K562 (cell line): ENCODE results near the gene PRCC. TPM values are rescaled to one million over a fixed set of nuclear protein-coding genes. Genes with fewer than 3 reads are reported as not detected.
A peak's percentile ranks its signal among the peaks of the same experiment; 100 is the strongest.

Experiments used
- BRD9 ChIP-seq: fragments of 450-650 bp; IDR thresholded peaks from 2 replicates; pipeline ENCODE4 v1.6.1; 2018; ENCODE audit warnings: low read depth; ENCODE audit not compliant: partially characterized antibody
- CAMTA2 ChIP-seq: fragments of 250-450 bp; sonication (Bioruptor Pico); conservative IDR thresholded peaks from 2 replicates; pipeline ENCODE4 v1.5.1; 2022
- EHMT2 ChIP-seq: fragments of 450-650 bp; IDR thresholded peaks from 2 replicates; pipeline ENCODE4 v1.6.1; 2018; ENCODE audit warnings: antibody characterized with exemption
- JUND ChIP-seq, 2 experiments: IDR thresholded peaks; 2 replicates in 1 of 2; 3 replicates in 1 of 2; pipeline ENCODE4 v1.6.1; 2011; ENCODE audit warnings: borderline replicate concordance in 2 of 2, low read depth in 2 of 2, low read length in 2 of 2, improper control_type of control experiment in 1 of 2, missing biosample characterization in 1 of 2, missing genetic modification characterization in 1 of 2, missing genetic modification reagents in 1 of 2
- KLF16 ChIP-seq: IDR thresholded peaks from 2 replicates; pipeline ENCODE4 v1.6.1; 2016; ENCODE audit warnings: antibody characterized with exemption
- MAFK ChIP-seq: IDR thresholded peaks from 2 replicates; pipeline ENCODE4 v1.6.1; 2011; ENCODE audit warnings: low read length, improper control_type of control experiment
- MCM2 ChIP-seq: fragments of 450-650 bp; IDR thresholded peaks from 2 replicates; pipeline ENCODE4 v1.6.1; 2017; ENCODE audit warnings: low read depth, mild to moderate bottlenecking
- MCM3 ChIP-seq: fragments of 450-650 bp; IDR thresholded peaks from 2 replicates; pipeline ENCODE4 v1.6.1; 2016
- MTA2 ChIP-seq: fragments of 450-650 bp; IDR thresholded peaks from 2 replicates; pipeline ENCODE4 v1.6.1; 2016; ENCODE audit warnings: low read depth
- NONO ChIP-seq, 2 experiments: fragments of 200-400 bp in 1 of 2; fragments of 450-650 bp in 1 of 2; formaldehyde crosslinking in 1 of 2; IDR thresholded peaks; 2 replicates each; pipeline ENCODE4 v1.6.1; 2017; ENCODE audit warnings: low read depth in 2 of 2, mild to moderate bottlenecking in 2 of 2, moderate library complexity in 2 of 2, low read length in 1 of 2
- POLR3A ChIP-seq: IDR thresholded peaks from 2 replicates; pipeline ENCODE4 v1.6.1; 2011; ENCODE audit warnings: borderline replicate concordance, mild to moderate bottlenecking, moderate library complexity; ENCODE audit not compliant: insufficient read length, insufficient read depth; ENCODE audit errors: extremely low read depth
- RBM25 ChIP-seq: fragments of 200-400 bp; formaldehyde crosslinking; IDR thresholded peaks from 2 replicates; pipeline ENCODE4 v1.6.1; 2018; ENCODE audit warnings: low read length, low read depth, moderate library complexity; ENCODE audit not compliant: severe bottlenecking
- SETDB1 ChIP-seq: IDR thresholded peaks from one replicate; pipeline ENCODE4 v1.6.1; 2012; ENCODE audit warnings: low read length, control low read depth, inconsistent platforms
- SIRT6 ChIP-seq: IDR thresholded peaks from one replicate; pipeline ENCODE4 v1.6.1; 2012; ENCODE audit warnings: low read depth, mild to moderate bottlenecking, control low read depth, inconsistent platforms, low read length, moderate library complexity
- SMARCA5 ChIP-seq: fragments of 450-650 bp; IDR thresholded peaks from 2 replicates; pipeline ENCODE4 v1.6.1; 2016
- SP1 ChIP-seq: sonication (generic); formaldehyde crosslinking; IDR thresholded peaks from 2 replicates; pipeline ENCODE4 v1.8.1; 2022; ENCODE audit warnings: mild to moderate bottlenecking, missing genetic modification reagents
- SUPT5H ChIP-seq: fragments of 450-650 bp; IDR thresholded peaks from 2 replicates; pipeline ENCODE4 v1.6.1; 2016
- ZEB2 ChIP-seq: fragments of 450-650 bp; IDR thresholded peaks from 2 replicates; pipeline ENCODE4 v1.6.1; 2016
- ZFP1 ChIP-seq: fragments of 450-650 bp; formaldehyde crosslinking; IDR thresholded peaks from 2 replicates; pipeline ENCODE4 v1.4.0; 2020; ENCODE audit warnings: mild to moderate bottlenecking, mixed read lengths
- ZKSCAN1 ChIP-seq: fragments of 150-350 bp; IDR thresholded peaks from 2 replicates; pipeline ENCODE4 v1.6.1; 2016; ENCODE audit warnings: low read depth, low read length
- ZNF347 ChIP-seq: fragments of 450-650 bp; formaldehyde crosslinking; IDR thresholded peaks from 2 replicates; pipeline ENCODE4 v1.4.0; 2020; ENCODE audit warnings: low read depth, mild to moderate bottlenecking, moderate library complexity
- ZNF584 ChIP-seq: fragments of 200-800 bp; sonication (Bioruptor generic); IDR thresholded peaks from 2 replicates; pipeline ENCODE4 v1.6.1; 2016; ENCODE audit warnings: low read depth, mild to moderate bottlenecking, missing genetic modification characterization, missing compliant biosample characterization
- ZNF79 ChIP-seq: fragments of 250-450 bp; sonication (Bioruptor Pico); IDR thresholded peaks from 2 replicates; pipeline ENCODE4 v1.4.0; 2020; ENCODE audit warnings: low read depth, mild to moderate bottlenecking, moderate library complexity
- polyA plus RNA-seq, 8 experiments: library from polyadenylated mRNA; depleted of rRNA in 4 of 8; stranded (reverse) in 5 of 8; unstranded in 3 of 8; fragments of >200 nt; fragmentation: Nextera tagmentation in 2 of 8; fragmentation: Illumina TruSeq in 1 of 8; extraction: Ambion mirVana in 2 of 8; extraction: Trizol in 1 of 8; gene quantifications; 2 replicates each; pipeline versions ENCODE4 v1.2.1 to v1.2.3, GENCODE V29; 2011 to 2014; ENCODE audit warnings: inconsistent platforms in 1 of 8, missing spikeins in 1 of 8
- total RNA-seq, 7 experiments: library from RNA; depleted of rRNA in 6 of 7; stranded (reverse); fragments of >200 nt in 6 of 7; fragmentation: Illumina TruSeq in 2 of 7; extraction: Trizol in 2 of 7; gene quantifications; 2 replicates each; pipeline versions ENCODE4 v1.2.1 to v1.2.3, GENCODE V29; 2011 to 2021; ENCODE audit warnings: low replicate concordance in 1 of 7
- TF ChIP-seq, protein P1 (sequence below): fragments of 250-450 bp; sonication (Bioruptor Pico); IDR thresholded peaks from 2 replicates; pipeline ENCODE4 v1.5.0; 2021
- TF ChIP-seq, protein P2 (sequence below): sonication (generic); formaldehyde crosslinking; IDR thresholded peaks from 2 replicates; pipeline ENCODE4 v1.8.0; 2022; ENCODE audit warnings: mild to moderate bottlenecking, missing genetic modification reagents
- TF ChIP-seq, protein P3 (sequence below): sonication (generic); formaldehyde crosslinking; IDR thresholded peaks from 2 replicates; pipeline ENCODE4 v1.5.0; 2020; ENCODE audit warnings: missing genetic modification reagents
- TF ChIP-seq, protein P4 (sequence below): fragments of 250-450 bp; sonication (Bioruptor Pico); IDR thresholded peaks from 2 replicates; pipeline ENCODE4 v1.8.0; 2022; ENCODE audit warnings: moderate library complexity, mild to moderate bottlenecking, inconsistent platforms

The PRCC gene
- total and polyA plus RNA-seq, 9 of the 15 experiments (the other 6 are each of a cell fraction or from before 2014, with no cell fraction given): 23.9 to 201 (median 41.1) TPM

DNA sequence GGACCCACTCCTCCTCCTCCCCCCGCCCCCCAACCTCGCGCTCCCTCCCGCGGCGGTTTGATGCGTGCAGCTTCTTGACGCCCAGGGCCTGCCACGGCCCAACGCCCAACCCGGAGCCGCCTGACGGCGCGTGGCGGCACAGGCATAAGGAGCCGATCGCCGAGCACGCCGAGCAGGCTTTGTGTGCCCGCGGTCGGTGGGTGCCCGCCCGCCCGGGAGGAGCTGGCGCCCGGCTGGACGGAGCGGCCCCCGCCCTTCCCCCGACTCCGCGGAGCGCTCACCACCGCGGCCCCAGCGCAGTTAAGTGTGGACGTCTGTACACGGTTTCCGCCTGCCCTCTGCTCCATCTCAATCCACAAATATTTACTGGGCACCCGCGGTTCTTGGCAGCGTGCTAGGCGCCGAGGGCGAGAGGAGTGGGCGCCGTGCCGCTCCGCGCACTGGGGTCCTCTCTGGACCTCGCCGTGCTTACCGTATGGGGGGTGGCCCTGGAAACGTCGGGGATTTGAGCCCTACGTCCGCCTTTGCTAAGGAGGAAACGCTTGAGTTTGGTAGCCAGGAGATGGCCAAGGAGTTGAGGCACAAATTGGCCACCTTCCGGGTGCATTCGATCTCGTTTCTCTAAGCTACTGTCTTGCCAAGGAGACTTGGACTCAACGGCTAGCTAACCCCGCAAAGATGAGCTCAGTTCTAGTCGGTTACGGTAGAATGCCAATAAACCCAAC lies 15.4 kb upstream of the PRCC start (continued):
- TF ChIP-seq POLR3A (no peak), MTA2 (no peak), MAFK (no peak), NONO (IDR thresholded peaks at IDR 0.05; ENCODE audit: low read depth in 2 of 2, low read length in 1 of 2) (no peak; a peak in 1 of 4 replicates), RBM25 (peak; percentile 83), EHMT2 (no peak), ZEB2 (peak; percentile 34; the same call in 1 of the 2 replicates), SIRT6 (no peak), ZNF584 (CRISPR knock-in tag) (no peak), MCM3 (no peak), ZNF347 (CRISPR knock-in tag) (no peak), BRD9 (no peak), CAMTA2 (CRISPR knock-in tag) (no peak), ZKSCAN1 (0 out of 2 replicates have a peak, but pooled peaks have one; percentile 61), ZFP1 (CRISPR knock-in tag) (no peak), SMARCA5 (no peak), SUPT5H (peak; percentile 57), ZNF79 (no peak), SETDB1 (no peak), SP1 (CRISPR knock-in tag) (peak; percentile 57; the same call in 1 of the 2 replicates), KLF16 (no peak), MCM2 (no peak), JUND (IDR thresholded peaks at IDR 0.05; ENCODE audit: borderline replicate concordance, low read depth, low read length) (peak; percentile 58), JUND (tag; IDR thresholded peaks at IDR 0.05; ENCODE audit: borderline replicate concordance, low read depth, low read length) (peak; percentile 17; the same call in 1 of the 3 replicates)
- TF ChIP-seq, protein P1, sequence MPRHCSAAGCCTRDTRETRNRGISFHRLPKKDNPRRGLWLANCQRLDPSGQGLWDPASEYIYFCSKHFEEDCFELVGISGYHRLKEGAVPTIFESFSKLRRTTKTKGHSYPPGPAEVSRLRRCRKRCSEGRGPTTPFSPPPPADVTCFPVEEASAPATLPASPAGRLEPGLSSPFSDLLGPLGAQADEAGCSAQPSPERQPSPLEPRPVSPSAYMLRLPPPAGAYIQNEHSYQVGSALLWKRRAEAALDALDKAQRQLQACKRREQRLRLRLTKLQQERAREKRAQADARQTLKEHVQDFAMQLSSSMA: no peak
- TF ChIP-seq, protein P2, sequence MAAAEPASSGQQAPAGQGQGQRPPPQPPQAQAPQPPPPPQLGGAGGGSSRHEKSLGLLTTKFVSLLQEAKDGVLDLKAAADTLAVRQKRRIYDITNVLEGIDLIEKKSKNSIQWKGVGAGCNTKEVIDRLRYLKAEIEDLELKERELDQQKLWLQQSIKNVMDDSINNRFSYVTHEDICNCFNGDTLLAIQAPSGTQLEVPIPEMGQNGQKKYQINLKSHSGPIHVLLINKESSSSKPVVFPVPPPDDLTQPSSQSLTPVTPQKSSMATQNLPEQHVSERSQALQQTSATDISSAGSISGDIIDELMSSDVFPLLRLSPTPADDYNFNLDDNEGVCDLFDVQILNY (CRISPR knock-in tag): no peak
- TF ChIP-seq, protein P3, sequence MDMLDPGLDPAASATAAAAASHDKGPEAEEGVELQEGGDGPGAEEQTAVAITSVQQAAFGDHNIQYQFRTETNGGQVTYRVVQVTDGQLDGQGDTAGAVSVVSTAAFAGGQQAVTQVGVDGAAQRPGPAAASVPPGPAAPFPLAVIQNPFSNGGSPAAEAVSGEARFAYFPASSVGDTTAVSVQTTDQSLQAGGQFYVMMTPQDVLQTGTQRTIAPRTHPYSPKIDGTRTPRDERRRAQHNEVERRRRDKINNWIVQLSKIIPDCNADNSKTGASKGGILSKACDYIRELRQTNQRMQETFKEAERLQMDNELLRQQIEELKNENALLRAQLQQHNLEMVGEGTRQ (CRISPR knock-in tag): peak; percentile 75
- TF ChIP-seq, protein P4, sequence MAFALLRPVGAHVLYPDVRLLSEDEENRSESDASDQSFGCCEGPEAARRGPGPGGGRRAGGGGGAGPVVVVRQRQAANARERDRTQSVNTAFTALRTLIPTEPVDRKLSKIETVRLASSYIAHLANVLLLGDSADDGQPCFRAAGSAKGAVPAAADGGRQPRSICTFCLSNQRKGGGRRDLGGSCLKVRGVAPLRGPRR (CRISPR knock-in tag): no peak
